HepG2 (cell line): ENCODE data around the gene CDC14B. TPM values are rescaled to one million over a fixed set of nuclear protein-coding genes. Genes with fewer than 3 reads are reported as not detected.
A peak's percentile ranks its signal among the peaks of the same experiment; 100 is the strongest.

Source experiments
- CBX1 ChIP-seq: IDR thresholded peaks from one replicate; pipeline ENCODE4 v1.6.1; 2016; ENCODE audit warnings: antibody characterized with exemption, low read depth
- CEBPG ChIP-seq: IDR thresholded peaks from 2 replicates; pipeline ENCODE4 v1.6.1; 2016
- DNMT1 ChIP-seq: sonication (generic); formaldehyde crosslinking; IDR thresholded peaks from 2 replicates; pipeline ENCODE4 v1.5.1; 2020; ENCODE audit warnings: mild to moderate bottlenecking, missing genetic modification reagents
- GABPA ChIP-seq, 2 experiments: IDR thresholded peaks; 2 replicates each; pipeline ENCODE4 v1.6.1; 2011 to 2016; ENCODE audit warnings: low read depth in 2 of 2, low read length in 1 of 2, missing biosample characterization in 1 of 2, missing genetic modification characterization in 1 of 2
- HOXA3 ChIP-seq: sonication (generic); formaldehyde crosslinking; IDR thresholded peaks from 2 replicates; pipeline ENCODE4 v1.5.0; 2020; ENCODE audit warnings: missing genetic modification reagents
- MATR3 ChIP-seq: sonication (generic); formaldehyde crosslinking; IDR thresholded peaks from 2 replicates; pipeline ENCODE4 v1.4.0; 2020; ENCODE audit warnings: missing genetic modification reagents
- MTF1 ChIP-seq: sonication (generic); formaldehyde crosslinking; IDR thresholded peaks from 2 replicates; pipeline ENCODE4 v1.5.0; 2020; ENCODE audit warnings: missing genetic modification reagents
- NFE2 ChIP-seq: sonication (generic); formaldehyde crosslinking; IDR thresholded peaks from 2 replicates; pipeline ENCODE4 v1.4.0; 2020; ENCODE audit warnings: missing genetic modification reagents
- NR1H2 ChIP-seq: sonication (generic); formaldehyde crosslinking; IDR thresholded peaks from 2 replicates; pipeline ENCODE4 v1.8.1; 2022; ENCODE audit warnings: low read depth, missing genetic modification reagents, borderline replicate concordance
- NR2C2 ChIP-seq: sonication (generic); formaldehyde crosslinking; IDR thresholded peaks from 2 replicates; pipeline ENCODE4 v1.4.0; 2020; ENCODE audit warnings: missing genetic modification reagents, mild to moderate bottlenecking, moderate library complexity, borderline replicate concordance
- ONECUT2 ChIP-seq: sonication (generic); formaldehyde crosslinking; IDR thresholded peaks from 2 replicates; pipeline ENCODE4 v1.4.0; 2020; ENCODE audit warnings: missing genetic modification reagents
- PITX1 ChIP-seq: sonication (generic); formaldehyde crosslinking; IDR thresholded peaks from 2 replicates; pipeline ENCODE4 v1.5.1; 2020; ENCODE audit warnings: mild to moderate bottlenecking, missing genetic modification reagents
- POLR2A ChIP-seq, 2 experiments: IDR thresholded peaks; 2 replicates each; pipeline ENCODE4 v1.6.1; 2011; ENCODE audit warnings: low read depth in 2 of 2, low read length in 2 of 2, mild to moderate bottlenecking in 1 of 2, moderate library complexity in 1 of 2; ENCODE audit not compliant: insufficient read depth in 1 of 2
- PTBP1 ChIP-seq: fragments of 200-400 bp; formaldehyde crosslinking; IDR thresholded peaks from 2 replicates; pipeline ENCODE4 v1.6.1; 2018; ENCODE audit warnings: low read length, low read depth; ENCODE audit not compliant: poor library complexity, severe bottlenecking
- SP2 ChIP-seq: sonication (generic); formaldehyde crosslinking; IDR thresholded peaks from 2 replicates; pipeline ENCODE4 v1.5.1; 2020; ENCODE audit warnings: mild to moderate bottlenecking, missing genetic modification reagents
- YY1 ChIP-seq: IDR thresholded peaks from 2 replicates; pipeline ENCODE4 v1.6.1; 2011; ENCODE audit warnings: low read length, low read depth, moderate library complexity, mild to moderate bottlenecking; ENCODE audit not compliant: insufficient read depth, insufficient replicate concordance
- ZKSCAN5 ChIP-seq: sonication (generic); formaldehyde crosslinking; IDR thresholded peaks from 2 replicates; pipeline ENCODE4 v1.5.1; 2020; ENCODE audit warnings: mild to moderate bottlenecking, missing genetic modification reagents
- ZMYM4 ChIP-seq: sonication (generic); formaldehyde crosslinking; IDR thresholded peaks from 2 replicates; pipeline ENCODE4 v1.8.1; 2023; ENCODE audit warnings: mild to moderate bottlenecking, missing genetic modification reagents
- ZNF331 ChIP-seq: sonication (generic); formaldehyde crosslinking; IDR thresholded peaks from 2 replicates; pipeline ENCODE4 v1.4.0; 2020; ENCODE audit warnings: missing genetic modification reagents
- ZNF441 ChIP-seq: sonication (generic); formaldehyde crosslinking; IDR thresholded peaks from 2 replicates; pipeline ENCODE4 v1.7.0; 2021; ENCODE audit warnings: missing genetic modification reagents, borderline replicate concordance
- ZNF549 ChIP-seq: sonication (generic); formaldehyde crosslinking; IDR thresholded peaks from 2 replicates; pipeline ENCODE4 v1.5.0; 2020; ENCODE audit warnings: missing genetic modification reagents
- ZNF570 ChIP-seq: sonication (generic); formaldehyde crosslinking; IDR thresholded peaks from 2 replicates; pipeline ENCODE4 v1.4.0; 2020; ENCODE audit warnings: mild to moderate bottlenecking, missing genetic modification reagents, borderline replicate concordance
- ZNF720 ChIP-seq: sonication (generic); formaldehyde crosslinking; IDR thresholded peaks from 2 replicates; pipeline ENCODE4 v1.4.0; 2020; ENCODE audit warnings: missing genetic modification reagents
- ZSCAN25 ChIP-seq: sonication (generic); formaldehyde crosslinking; IDR thresholded peaks from 2 replicates; pipeline ENCODE4 v1.8.0; 2022; ENCODE audit warnings: mild to moderate bottlenecking, missing genetic modification reagents
- polyA plus RNA-seq, 8 experiments: library from polyadenylated mRNA; depleted of rRNA in 3 of 8; stranded (reverse) in 7 of 8; unstranded in 1 of 8; fragments of >200 nt; fragmentation: Illumina TruSeq in 4 of 8; extraction: Trizol in 4 of 8; gene quantifications; 2 replicates each; pipeline versions ENCODE4 v1.2.1 to v1.2.3, GENCODE V29; 2011 to 2016; ENCODE audit warnings: low read depth in 4 of 8, missing spikeins in 1 of 8, mixed read lengths in 1 of 8; ENCODE audit not compliant: insufficient read depth in 1 of 8
- total RNA-seq, 5 experiments: library from RNA; depleted of rRNA; stranded (reverse); fragments of >200 nt; fragmentation: Illumina TruSeq; extraction: Trizol; gene quantifications; 2 replicates each; pipeline ENCODE4 v1.2.3, GENCODE V29; 2016; ENCODE audit warnings: low read depth in 1 of 5
- TF ChIP-seq, protein P1 (sequence below): sonication (generic); formaldehyde crosslinking; IDR thresholded peaks from 2 replicates; pipeline ENCODE4 v1.4.0; 2020; ENCODE audit warnings: missing genetic modification reagents
- TF ChIP-seq, protein P2 (sequence below): sonication (generic); formaldehyde crosslinking; IDR thresholded peaks from 2 replicates; pipeline ENCODE4 v1.4.0; 2020; ENCODE audit warnings: missing genetic modification reagents, borderline replicate concordance
- TF ChIP-seq, protein P3 (sequence below): sonication (generic); formaldehyde crosslinking; IDR thresholded peaks from 2 replicates; pipeline ENCODE4 v1.5.0; 2020; ENCODE audit warnings: missing genetic modification reagents

Gene CDC14B
- total and polyA plus RNA-seq, 2 of the 13 experiments (the other 11 are each of a cell fraction or from before 2014, with no cell fraction given): 25.8 to 33.3 TPM

DNA sequence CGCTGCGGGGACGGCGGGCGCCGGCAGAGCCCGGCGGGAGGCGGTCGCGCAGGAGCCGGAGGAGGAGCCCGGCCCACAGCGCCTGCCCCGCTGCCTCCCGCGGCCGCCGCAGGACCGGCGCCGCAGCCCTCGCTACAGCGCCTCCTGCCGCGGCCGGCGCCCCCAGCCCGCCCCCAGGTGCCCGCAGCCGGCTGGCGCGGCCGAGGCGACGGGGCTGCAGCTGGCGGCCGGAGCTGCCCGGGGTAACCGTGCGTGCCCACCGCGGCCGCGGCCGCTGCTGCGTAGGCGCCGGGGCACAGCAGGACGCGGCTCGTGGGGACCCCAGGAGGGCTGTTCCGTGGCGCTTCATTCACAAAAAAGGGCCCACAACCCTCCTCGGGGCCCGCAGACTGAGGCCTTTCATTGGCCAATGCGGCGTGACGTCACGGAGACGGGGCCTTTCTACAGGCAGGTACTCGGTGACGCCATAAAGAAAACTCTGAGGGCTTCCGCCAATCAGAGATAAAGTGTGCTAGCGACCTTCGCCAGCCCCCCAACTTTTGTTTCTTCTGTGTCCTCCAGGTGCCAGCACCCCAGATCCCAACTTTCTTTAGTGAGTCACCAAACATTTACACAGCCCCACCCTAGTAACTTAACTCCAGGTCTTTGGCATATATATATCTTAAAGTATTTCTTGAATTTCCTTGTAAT, at the start of gene CDC14B (continued):
- 0 out of 2 replicates have a peak, but pooled peaks have one; percentile 24 for TF ChIP-seq ZSCAN25 (CRISPR knock-in tag)
- TF ChIP-seq ZMYM4 (CRISPR knock-in tag): peak; percentile 71
- TF ChIP-seq, protein P1, sequence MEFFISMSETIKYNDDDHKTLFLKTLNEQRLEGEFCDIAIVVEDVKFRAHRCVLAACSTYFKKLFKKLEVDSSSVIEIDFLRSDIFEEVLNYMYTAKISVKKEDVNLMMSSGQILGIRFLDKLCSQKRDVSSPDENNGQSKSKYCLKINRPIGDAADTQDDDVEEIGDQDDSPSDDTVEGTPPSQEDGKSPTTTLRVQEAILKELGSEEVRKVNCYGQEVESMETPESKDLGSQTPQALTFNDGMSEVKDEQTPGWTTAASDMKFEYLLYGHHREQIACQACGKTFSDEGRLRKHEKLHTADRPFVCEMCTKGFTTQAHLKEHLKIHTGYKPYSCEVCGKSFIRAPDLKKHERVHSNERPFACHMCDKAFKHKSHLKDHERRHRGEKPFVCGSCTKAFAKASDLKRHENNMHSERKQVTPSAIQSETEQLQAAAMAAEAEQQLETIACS: no peak
- TF ChIP-seq SP2 (CRISPR knock-in tag): peak; percentile 72
- no peak for TF ChIP-seq DNMT1 (CRISPR knock-in tag)
- TF ChIP-seq PTBP1: no peak
- TF ChIP-seq, protein P2, sequence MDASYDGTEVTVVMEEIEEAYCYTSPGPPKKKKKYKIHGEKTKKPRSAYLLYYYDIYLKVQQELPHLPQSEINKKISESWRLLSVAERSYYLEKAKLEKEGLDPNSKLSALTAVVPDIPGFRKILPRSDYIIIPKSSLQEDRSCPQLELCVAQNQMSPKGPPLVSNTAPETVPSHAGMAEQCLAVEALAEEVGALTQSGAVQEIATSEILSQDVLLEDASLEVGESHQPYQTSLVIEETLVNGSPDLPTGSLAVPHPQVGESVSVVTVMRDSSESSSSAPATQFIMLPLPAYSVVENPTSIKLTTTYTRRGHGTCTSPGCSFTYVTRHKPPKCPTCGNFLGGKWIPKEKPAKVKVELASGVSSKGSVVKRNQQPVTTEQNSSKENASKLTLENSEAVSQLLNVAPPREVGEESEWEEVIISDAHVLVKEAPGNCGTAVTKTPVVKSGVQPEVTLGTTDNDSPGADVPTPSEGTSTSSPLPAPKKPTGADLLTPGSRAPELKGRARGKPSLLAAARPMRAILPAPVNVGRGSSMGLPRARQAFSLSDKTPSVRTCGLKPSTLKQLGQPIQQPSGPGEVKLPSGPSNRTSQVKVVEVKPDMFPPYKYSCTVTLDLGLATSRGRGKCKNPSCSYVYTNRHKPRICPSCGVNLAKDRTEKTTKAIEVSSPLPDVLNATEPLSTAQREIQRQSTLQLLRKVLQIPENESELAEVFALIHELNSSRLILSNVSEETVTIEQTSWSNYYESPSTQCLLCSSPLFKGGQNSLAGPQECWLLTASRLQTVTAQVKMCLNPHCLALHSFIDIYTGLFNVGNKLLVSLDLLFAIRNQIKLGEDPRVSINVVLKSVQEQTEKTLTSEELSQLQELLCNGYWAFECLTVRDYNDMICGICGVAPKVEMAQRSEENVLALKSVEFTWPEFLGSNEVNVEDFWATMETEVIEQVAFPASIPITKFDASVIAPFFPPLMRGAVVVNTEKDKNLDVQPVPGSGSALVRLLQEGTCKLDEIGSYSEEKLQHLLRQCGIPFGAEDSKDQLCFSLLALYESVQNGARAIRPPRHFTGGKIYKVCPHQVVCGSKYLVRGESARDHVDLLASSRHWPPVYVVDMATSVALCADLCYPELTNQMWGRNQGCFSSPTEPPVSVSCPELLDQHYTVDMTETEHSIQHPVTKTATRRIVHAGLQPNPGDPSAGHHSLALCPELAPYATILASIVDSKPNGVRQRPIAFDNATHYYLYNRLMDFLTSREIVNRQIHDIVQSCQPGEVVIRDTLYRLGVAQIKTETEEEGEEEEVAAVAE (CRISPR knock-in tag): 0 out of 2 replicates have a peak, but pooled peaks have one; percentile 11
- no peak for TF ChIP-seq PITX1
- no peak for TF ChIP-seq ZKSCAN5 (CRISPR knock-in tag)
- TF ChIP-seq ONECUT2 (CRISPR knock-in tag): no peak
- no peak for TF ChIP-seq CEBPG
- TF ChIP-seq NFE2 (CRISPR knock-in tag): no peak
- no peak for TF ChIP-seq ZNF549
- no peak for TF ChIP-seq NR1H2 (CRISPR knock-in tag)
- TF ChIP-seq HOXA3 (CRISPR knock-in tag): peak; percentile 99
- no peak for TF ChIP-seq ZNF331
- TF ChIP-seq CBX1: no peak
- no peak for TF ChIP-seq ZNF720 (CRISPR knock-in tag)
- TF ChIP-seq, protein P3, sequence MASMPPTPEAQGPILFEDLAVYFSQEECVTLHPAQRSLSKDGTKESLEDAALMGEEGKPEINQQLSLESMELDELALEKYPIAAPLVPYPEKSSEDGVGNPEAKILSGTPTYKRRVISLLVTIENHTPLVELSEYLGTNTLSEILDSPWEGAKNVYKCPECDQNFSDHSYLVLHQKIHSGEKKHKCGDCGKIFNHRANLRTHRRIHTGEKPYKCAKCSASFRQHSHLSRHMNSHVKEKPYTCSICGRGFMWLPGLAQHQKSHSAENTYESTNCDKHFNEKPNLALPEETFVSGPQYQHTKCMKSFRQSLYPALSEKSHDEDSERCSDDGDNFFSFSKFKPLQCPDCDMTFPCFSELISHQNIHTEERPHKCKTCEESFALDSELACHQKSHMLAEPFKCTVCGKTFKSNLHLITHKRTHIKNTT: no peak
- no peak for TF ChIP-seq NR2C2 (CRISPR knock-in tag)
- no peak for TF ChIP-seq ZNF570 (CRISPR knock-in tag)
- peak in 1 of 2 experiments; percentile 55; a peak in 1 of 4 replicates for TF ChIP-seq POLR2A (IDR thresholded peaks at IDR 0.05; ENCODE audit: insufficient read depth in 1 of 2, low read depth in 2 of 2, low read length in 2 of 2)
- TF ChIP-seq MTF1 (CRISPR knock-in tag): no peak
- TF ChIP-seq GABPA (IDR thresholded peaks at IDR 0.05; ENCODE audit: low read depth, low read length): no peak
- TF ChIP-seq GABPA (CRISPR knock-in tag; IDR thresholded peaks at IDR 0.05; ENCODE audit: low read depth): 0 out of 2 replicates have a peak, but pooled peaks have one; percentile 55
- no peak for TF ChIP-seq MATR3 (CRISPR knock-in tag)
- peak; percentile 20 for TF ChIP-seq YY1
- TF ChIP-seq ZNF441 (CRISPR knock-in tag): no peak
